ENCODE measurements around the gene ZNF579. TPM values are rescaled to one million over a fixed set of nuclear protein-coding genes. Genes with fewer than 3 reads are reported as not detected.

Gene ZNF579
- total and polyA plus RNA-seq, 8 donors = 3.1 to 13.0 (median 9.9) TPM

DNA sequence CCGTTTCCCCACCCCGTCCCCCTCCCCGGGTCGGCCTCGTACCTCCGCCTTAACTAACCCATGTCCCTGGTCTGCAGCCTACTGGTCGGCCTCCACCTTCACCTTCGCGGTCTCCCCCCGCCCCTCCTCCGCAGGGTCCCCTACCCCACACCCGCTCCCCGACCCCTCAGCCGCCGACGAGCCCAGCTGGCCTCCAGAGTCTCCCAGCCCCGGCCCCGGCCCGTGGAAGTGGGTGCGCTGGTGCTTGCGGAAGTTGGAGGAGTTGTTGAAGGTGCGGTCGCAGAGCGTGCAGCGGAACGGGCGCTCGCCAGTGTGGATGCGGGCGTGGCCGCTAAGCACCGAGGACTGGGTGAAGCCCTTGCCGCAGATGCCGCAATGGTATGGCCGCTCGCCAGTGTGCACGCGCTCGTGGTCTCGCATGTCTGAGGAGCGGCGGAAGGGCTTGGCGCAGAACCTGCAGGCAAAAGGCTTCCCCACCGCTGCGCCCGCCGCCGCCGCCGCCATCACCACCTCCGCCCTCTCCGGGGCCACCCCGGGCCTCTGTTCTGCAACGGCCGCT, 41.1 kb upstream of the ZNF579 start:
- TF ChIP-seq EP300 (IDR thresholded peaks at IDR 0.05) (no peak), POLR2A (IDR thresholded peaks at IDR 0.05) (no peak), POLR2AphosphoS5 (IDR thresholded peaks at IDR 0.05) (no peak)
- TF ChIP-seq, protein P1, sequence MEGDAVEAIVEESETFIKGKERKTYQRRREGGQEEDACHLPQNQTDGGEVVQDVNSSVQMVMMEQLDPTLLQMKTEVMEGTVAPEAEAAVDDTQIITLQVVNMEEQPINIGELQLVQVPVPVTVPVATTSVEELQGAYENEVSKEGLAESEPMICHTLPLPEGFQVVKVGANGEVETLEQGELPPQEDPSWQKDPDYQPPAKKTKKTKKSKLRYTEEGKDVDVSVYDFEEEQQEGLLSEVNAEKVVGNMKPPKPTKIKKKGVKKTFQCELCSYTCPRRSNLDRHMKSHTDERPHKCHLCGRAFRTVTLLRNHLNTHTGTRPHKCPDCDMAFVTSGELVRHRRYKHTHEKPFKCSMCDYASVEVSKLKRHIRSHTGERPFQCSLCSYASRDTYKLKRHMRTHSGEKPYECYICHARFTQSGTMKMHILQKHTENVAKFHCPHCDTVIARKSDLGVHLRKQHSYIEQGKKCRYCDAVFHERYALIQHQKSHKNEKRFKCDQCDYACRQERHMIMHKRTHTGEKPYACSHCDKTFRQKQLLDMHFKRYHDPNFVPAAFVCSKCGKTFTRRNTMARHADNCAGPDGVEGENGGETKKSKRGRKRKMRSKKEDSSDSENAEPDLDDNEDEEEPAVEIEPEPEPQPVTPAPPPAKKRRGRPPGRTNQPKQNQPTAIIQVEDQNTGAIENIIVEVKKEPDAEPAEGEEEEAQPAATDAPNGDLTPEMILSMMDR (IDR thresholded peaks at IDR 0.05) = no peak
- Histone ChIP-seq H3K27me3 (no peaks in the 10 kb centered on the region), H3K4me1 (peaks cover 11 to 54% (median 23%) of the 10 kb centered on the region in 4 donors), H3K27ac (no peak overlapping the region), H3K4me3 (no peak overlapping the region), H3K36me3 (peaks cover 6 to 40% (median 34%) of the 10 kb centered on the region in 4 donors), H3K9me3 (no peaks in the 10 kb centered on the region)
- intact Hi-C loops (cut with DNase I; ENCODE audit: low total_unique reads) = no loop called here
- DNase-seq = no peak
- WGBS, 5 donors = 91 to 96% (median 95%) methylated on average over 35 to 55 of the region's 55 CpGs

DNA sequence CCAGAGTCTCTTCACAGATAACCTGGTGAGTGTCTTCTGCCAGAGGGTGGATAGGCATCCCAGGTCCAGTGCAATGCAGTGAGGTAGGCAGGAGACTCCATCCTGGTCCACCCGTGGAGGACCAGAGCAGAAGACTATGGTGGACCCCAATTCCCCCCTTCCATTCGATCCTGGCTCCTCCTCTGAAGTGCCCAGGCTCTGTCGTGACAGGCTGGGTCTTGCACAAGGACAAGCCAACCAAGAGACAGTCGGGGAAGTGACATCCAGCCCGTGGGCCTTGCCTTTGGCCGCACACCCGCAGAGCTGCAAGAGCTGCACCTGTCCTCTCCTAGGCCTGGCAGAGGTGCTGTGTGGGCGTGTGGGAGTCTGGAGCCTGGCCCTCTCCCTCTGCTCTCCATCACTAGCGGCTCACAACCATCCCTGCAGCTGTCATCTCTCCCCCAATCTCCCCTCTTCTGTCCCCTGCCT, 40.6 kb upstream of the ZNF579 start:
- TF ChIP-seq EP300 (IDR thresholded peaks at IDR 0.05) = no peak
- TF ChIP-seq POLR2AphosphoS5 (IDR thresholded peaks at IDR 0.05) = no peak
- TF ChIP-seq, protein P1 (IDR thresholded peaks at IDR 0.05) = no peak
- no peak for TF ChIP-seq POLR2A (IDR thresholded peaks at IDR 0.05)
- H3K27ac ChIP-seq = peak overlapping the region in 1 of 5 donors; percentile 6
- H3K36me3 ChIP-seq = peaks cover 11 to 45% (median 39%) of the 10 kb centered on the region in 4 donors
- H3K4me3 ChIP-seq = no peak overlapping the region
- DNase-seq = no peak
- H3K27me3 ChIP-seq = no peaks in the 10 kb centered on the region
- no peaks in the 10 kb centered on the region for H3K9me3 ChIP-seq
- peaks cover 11 to 54% (median 23%) of the 10 kb centered on the region in 4 donors for H3K4me1 ChIP-seq
- 81 to 96% (median 86%) methylated on average over 5 to 9 of the region's 9 CpGs for WGBS, 5 donors
- intact Hi-C loops (cut with DNase I; ENCODE audit: low total_unique reads) = no loop called here

DNA sequence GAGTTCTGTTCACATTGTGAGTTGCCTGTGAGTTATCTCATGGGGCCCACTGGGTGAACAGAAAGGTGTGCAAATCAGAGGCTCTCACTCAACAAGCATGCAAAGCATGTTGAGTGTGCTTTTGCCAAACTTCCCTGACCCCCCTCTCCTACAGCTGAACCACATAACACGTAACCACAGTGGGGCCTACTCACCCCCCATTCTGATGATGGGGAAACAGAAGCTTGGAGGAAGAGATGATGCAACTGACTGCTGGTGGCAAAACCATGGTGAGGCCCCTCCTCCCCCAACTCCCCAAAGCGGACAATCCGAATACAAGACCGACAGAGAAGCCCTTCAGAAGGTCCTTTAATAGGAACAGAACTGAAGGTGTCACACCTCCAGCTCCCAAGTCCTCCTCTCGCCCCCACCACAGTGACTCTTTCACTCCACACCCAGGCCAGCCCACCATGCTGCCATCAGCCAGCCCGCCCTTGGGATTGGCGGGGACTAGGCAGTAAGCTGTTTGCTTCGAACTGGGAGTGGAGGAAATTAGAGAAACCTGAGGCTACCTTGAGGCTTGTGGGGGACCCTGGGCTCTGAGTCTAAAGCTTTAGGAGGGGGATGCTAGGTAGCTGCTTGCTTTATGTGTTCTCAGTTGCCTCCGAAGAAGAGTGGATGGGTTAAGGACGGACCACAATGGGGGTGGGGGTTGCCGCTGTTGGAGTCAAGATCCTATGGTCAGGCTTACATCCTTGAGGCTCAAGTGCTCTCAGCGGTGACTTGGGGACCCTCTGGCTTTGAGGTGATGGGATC, 40.0 kb upstream of the ZNF579 start:
- H3K4me3 ChIP-seq = no peak overlapping the region
- H3K27ac ChIP-seq = peak overlapping the region in 2 of 5 donors; percentile 6
- H3K4me1 ChIP-seq = peaks cover 11 to 54% (median 23%) of the 10 kb centered on the region in 4 donors
- intact Hi-C loops (cut with DNase I; ENCODE audit: low total_unique reads) = no loop called here
- WGBS, 5 donors = 82 to 94% (median 90%) methylated on average over 11 to 12 of the region's 12 CpGs
- no peaks in the 10 kb centered on the region for H3K27me3 ChIP-seq
- TF ChIP-seq, protein P1 (IDR thresholded peaks at IDR 0.05) = no peak
- TF ChIP-seq POLR2AphosphoS5 (IDR thresholded peaks at IDR 0.05) (no peak), POLR2A (IDR thresholded peaks at IDR 0.05) (no peak), EP300 (IDR thresholded peaks at IDR 0.05) (no peak)
- H3K9me3 ChIP-seq = no peaks in the 10 kb centered on the region
- peaks cover 17 to 51% (median 46%) of the 10 kb centered on the region in 4 donors for H3K36me3 ChIP-seq
- no peak for DNase-seq

DNA sequence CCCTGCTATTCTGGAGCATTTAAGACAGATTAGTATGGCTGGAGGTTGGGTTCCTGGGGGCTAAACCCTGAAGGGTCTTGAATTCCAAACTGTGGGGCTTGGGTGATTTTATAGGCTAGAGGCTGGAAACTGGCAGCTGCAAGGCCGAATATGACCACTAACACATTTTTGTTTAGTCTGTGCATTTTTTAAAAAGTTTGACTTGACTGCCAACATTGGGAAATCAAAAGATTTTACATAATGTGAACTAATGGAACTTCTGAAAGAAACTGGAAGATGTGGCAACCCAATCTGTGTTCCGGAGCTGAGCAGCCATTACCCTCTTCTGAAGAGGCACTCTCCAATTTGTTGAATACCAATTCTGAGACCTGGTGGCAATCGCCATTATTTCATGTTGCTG, 38.6 kb upstream of the ZNF579 start:
- intact Hi-C loops (cut with DNase I; ENCODE audit: low total_unique reads) = no loop called here
- TF ChIP-seq POLR2AphosphoS5 (IDR thresholded peaks at IDR 0.05) (no peak), POLR2A (IDR thresholded peaks at IDR 0.05) (no peak), EP300 (IDR thresholded peaks at IDR 0.05) (no peak)
- TF ChIP-seq, protein P1 (IDR thresholded peaks at IDR 0.05) = no peak
- no peak overlapping the region for H3K4me3 ChIP-seq
- WGBS, 5 donors = 74 to 83% (median 80%) methylated on average over 3 of the region's 3 CpGs
- peak overlapping the region in 3 of 5 donors; percentile 11 to 58 (median 19) for H3K27ac ChIP-seq
- H3K36me3 ChIP-seq = peaks cover 22 to 64% (median 59%) of the 10 kb centered on the region in 4 donors
- H3K27me3 ChIP-seq = no peaks in the 10 kb centered on the region
- H3K4me1 ChIP-seq = peaks cover 11 to 47% (median 18%) of the 10 kb centered on the region in 4 donors
- DNase-seq = no peak
- H3K9me3 ChIP-seq = no peaks in the 10 kb centered on the region

All from stomach (tissue), 9 donors.